GM12878 (cell line): ENCODE results near the gene IL3. TPM values are rescaled to one million over a fixed set of nuclear protein-coding genes. Genes with fewer than 3 reads are reported as not detected.

ENCODE experiments used
- ATF2 ChIP-seq: IDR thresholded peaks from 2 replicates; pipeline ENCODE4 v1.6.1; 2012; ENCODE audit warnings: low read length, inconsistent platforms
- BHLHE40 ChIP-seq, 2 experiments: fragments of 450-650 bp in 1 of 2; IDR thresholded peaks; 2 replicates each; pipeline ENCODE4 v1.6.1; 2011 to 2017; ENCODE audit warnings: low read depth in 2 of 2, borderline replicate concordance in 1 of 2, improper control_type of control experiment in 1 of 2, low read length in 1 of 2, mild to moderate bottlenecking in 1 of 2
- BMI1 ChIP-seq: fragments of 450-650 bp; IDR thresholded peaks from 2 replicates; pipeline ENCODE4 v1.6.1; 2016; ENCODE audit warnings: mild to moderate bottlenecking, moderate library complexity, borderline replicate concordance
- CBX5 ChIP-seq: sonication (generic); IDR thresholded peaks from 2 replicates; pipeline ENCODE4 v1.6.1; 2016; ENCODE audit warnings: low read depth, moderate library complexity, mild to moderate bottlenecking, inconsistent platforms
- CEBPB ChIP-seq, 2 experiments: fragments of 150-350 bp in 1 of 2; IDR thresholded peaks; 2 replicates each; pipeline ENCODE4 v1.6.1; 2012 to 2014; ENCODE audit warnings: low read depth in 2 of 2, low read length in 2 of 2, borderline replicate concordance in 1 of 2, inconsistent platforms in 1 of 2
- CHD2 ChIP-seq: IDR thresholded peaks from 2 replicates; pipeline ENCODE4 v1.6.1; 2011; ENCODE audit warnings: low read depth, low read length, improper control_type of control experiment, borderline replicate concordance
- CHD4 ChIP-seq: fragments of 200-600 bp; sonication (generic); IDR thresholded peaks from 2 replicates; pipeline ENCODE4 v1.6.1; 2016; ENCODE audit warnings: mild to moderate bottlenecking
- EGR1 ChIP-seq, 2 experiments: IDR thresholded peaks; 1 replicate in 1 of 2; 2 replicates in 1 of 2; pipeline ENCODE4 v1.6.1; 2011 to 2012; ENCODE audit warnings: low read depth in 2 of 2, low read length in 2 of 2, borderline replicate concordance in 1 of 2, mild to moderate bottlenecking in 1 of 2, moderate library complexity in 1 of 2
- HDAC2 ChIP-seq: fragments of 200-600 bp; sonication (generic); IDR thresholded peaks from 2 replicates; pipeline ENCODE4 v1.6.1; 2017
- NBN ChIP-seq: fragments of 450-650 bp; IDR thresholded peaks from 2 replicates; pipeline ENCODE4 v1.6.1; 2016
- NFYB ChIP-seq: IDR thresholded peaks from 2 replicates; pipeline ENCODE4 v1.6.1; 2011; ENCODE audit warnings: low read depth, mild to moderate bottlenecking, low read length, improper control_type of control experiment, moderate library complexity; ENCODE audit not compliant: insufficient read depth
- NRF1 ChIP-seq: conservative IDR thresholded peaks from 2 replicates; pipeline ENCODE4 v1.6.1; 2011; ENCODE audit warnings: mild to moderate bottlenecking, low read depth, low read length, improper control_type of control experiment
- RBBP5 ChIP-seq: fragments of 200-600 bp; sonication (generic); conservative IDR thresholded peaks from 2 replicates; pipeline ENCODE4 v1.6.1; 2016
- RELB ChIP-seq: fragments of 450-650 bp; IDR thresholded peaks from 2 replicates; pipeline ENCODE4 v1.6.1; 2017; ENCODE audit warnings: low read depth, mild to moderate bottlenecking, moderate library complexity
- SKIL ChIP-seq: fragments of 450-650 bp; IDR thresholded peaks from 2 replicates; pipeline ENCODE4 v1.6.1; 2017; ENCODE audit warnings: mild to moderate bottlenecking, low read depth, inconsistent platforms; ENCODE audit not compliant: poor library complexity, severe bottlenecking
- SPI1 ChIP-seq: IDR thresholded peaks from 2 replicates; pipeline ENCODE4 v1.6.1; 2011; ENCODE audit warnings: low read depth, mild to moderate bottlenecking, low read length, moderate library complexity, borderline replicate concordance; ENCODE audit not compliant: insufficient read depth
- TAF1 ChIP-seq: IDR thresholded peaks from 2 replicates; pipeline ENCODE4 v1.6.1; 2011; ENCODE audit warnings: mild to moderate bottlenecking, low read depth, low read length, borderline replicate concordance
- TBL1XR1 ChIP-seq: IDR thresholded peaks from 2 replicates; pipeline ENCODE4 v1.6.1; 2012; ENCODE audit warnings: low read depth, low read length, improper control_type of control experiment
- TCF3 ChIP-seq: IDR thresholded peaks from 2 replicates; pipeline ENCODE4 v1.6.1; 2012; ENCODE audit warnings: low read depth, mild to moderate bottlenecking, low read length, borderline replicate concordance; ENCODE audit not compliant: insufficient read depth
- TCF7 ChIP-seq: IDR thresholded peaks from 2 replicates; pipeline ENCODE4 v1.6.1; 2014; ENCODE audit warnings: antibody characterized with exemption, borderline replicate concordance
- polyA plus RNA-seq, 11 experiments: library from polyadenylated mRNA; depleted of rRNA in 4 of 11; unstranded in 6 of 11; stranded (reverse) in 5 of 11; fragments of >200 nt; fragmentation: Nextera tagmentation in 4 of 11; fragmentation: Illumina TruSeq in 1 of 11; extraction: Ambion mirVana in 4 of 11; extraction: Trizol in 1 of 11; gene quantifications; 1 replicate in 1 of 11; 2 replicates in 10 of 11; pipeline versions ENCODE4 v1.2.1 to v1.2.3, GENCODE V29; 2011 to 2016; ENCODE audit warnings: inconsistent platforms in 2 of 11, missing spikeins in 2 of 11, low read depth in 1 of 11
- total RNA-seq, 4 experiments: library from RNA; depleted of rRNA in 3 of 4; stranded (reverse); fragments of >200 nt in 3 of 4; fragmentation: Illumina TruSeq in 1 of 4; extraction: Trizol in 1 of 4; gene quantifications; 2 replicates each; pipeline versions ENCODE4 v1.2.1 to v1.2.3, GENCODE V29; 2013 to 2021

The IL3 gene
- total and polyA plus RNA-seq, 10 of the 15 experiments (the other 5 are each of a cell fraction or from before 2014, with no cell fraction given): not detected

GRCh38 chr5:132019857-132020555 lies 40.4 kb upstream of the IL3 start (continued):
- peak; percentile 85 for TF ChIP-seq SKIL
- no peak for TF ChIP-seq NRF1
- 0 out of 2 replicates have a peak, but pooled peaks have one; percentile 22 for TF ChIP-seq TAF1
- TF ChIP-seq EGR1 (IDR thresholded peaks at IDR 0.05; ENCODE audit: borderline replicate concordance in 1 of 2, low read depth in 2 of 2, low read length in 2 of 2): no peak
- no peak for TF ChIP-seq CHD4
- TF ChIP-seq HDAC2: no peak
- TF ChIP-seq BHLHE40 (IDR thresholded peaks at IDR 0.05; ENCODE audit: borderline replicate concordance in 1 of 2, low read depth in 2 of 2, low read length in 1 of 2): peak; percentile 82 to 88
- TF ChIP-seq NFYB: no peak
- peak in 1 of 2 experiments; percentile 93; a peak in 1 of 4 replicates for TF ChIP-seq CEBPB (IDR thresholded peaks at IDR 0.05; ENCODE audit: borderline replicate concordance in 1 of 2, low read depth in 2 of 2, low read length in 2 of 2)
- TF ChIP-seq TCF7: peak; percentile 77; the same call in 1 of the 2 replicates
- no peak for TF ChIP-seq RBBP5
- TF ChIP-seq TCF3: peak; percentile 99
- TF ChIP-seq RELB: peak; percentile 79
- peak; percentile 100 for TF ChIP-seq ATF2
- TF ChIP-seq NBN: peak; percentile 81; the same call in 1 of the 2 replicates
- peak; percentile 98 for TF ChIP-seq TBL1XR1
- no peak for TF ChIP-seq SPI1
- TF ChIP-seq BMI1: 0 out of 2 replicates have a peak, but pooled peaks have one; percentile 54
- TF ChIP-seq CBX5: 0 out of 2 replicates have a peak, but pooled peaks have one; percentile 51
- peak; percentile 27; the same call in 1 of the 2 replicates for TF ChIP-seq CHD2
